ENCODE results near the gene THSD4. TPM values are rescaled to one million over a fixed set of nuclear protein-coding genes. Genes with fewer than 3 reads are reported as not detected.
A peak's percentile ranks its signal among the peaks of the same experiment; 100 is the strongest.

Gene THSD4
- total RNA-seq, 1 experiment from 2014 or later: 36.3 TPM

- peak; percentile 68 for TF ChIP-seq CTCF (IDR thresholded peaks at IDR 0.05; ENCODE audit: unreplicated experiment)
- H3K27me3 Mint-ChIP-seq (ENCODE audit: insufficient read depth, unreplicated experiment): no peaks in the 10 kb centered on the region
- DNase-seq (ENCODE audit: unreplicated experiment): peak; percentile 78
- H3K4me3 Mint-ChIP-seq (ENCODE audit: unreplicated experiment): no peak overlapping the region
- peak overlapping the region; percentile 75 for H3K27ac Mint-ChIP-seq (ENCODE audit: low read depth, unreplicated experiment)
- peaks cover 12% of the 10 kb centered on the region for H3K4me1 Mint-ChIP-seq (ENCODE audit: insufficient read depth, unreplicated experiment)
- intact Hi-C loops (cut with micrococcal nuclease): loop anchor here (1.0 to 5.0 kb wide), 5 partner anchors 76 to 679 kb away; no protein-coding TSS in a partner anchor
- no peaks in the 10 kb centered on the region for H3K36me3 Mint-ChIP-seq (ENCODE audit: insufficient read depth, unreplicated experiment)
- ChIA-PET POLR2A (interaction anchor here (0.9 to 1.9 kb wide), 2 partner anchors 55 to 77 kb away, joined by 4 read pairs; no protein-coding TSS in a partner anchor), CTCF (interaction anchor here (0.7 to 5.6 kb wide), 25 partner anchors 10 to 235 kb away, joined by 3 to 73 read pairs (median 4); no protein-coding TSS in a partner anchor)
- BruUV-seq (replicated peaks): no TSS peak
- H3K9me3 Mint-ChIP-seq (ENCODE audit: unreplicated experiment): no peaks in the 10 kb centered on the region
These were observed 536.5 kb downstream of the THSD4 start for GRCh38 chr15:71651750-71652186.

GRCh38 chr15:71654042-71654719 lies 538.9 kb downstream of the THSD4 start:
- DNase-seq (ENCODE audit: unreplicated experiment): no peak
- ChIA-PET CTCF (interaction anchor here (0.7 to 5.6 kb wide), 6 partner anchors 78 to 1725 kb away, joined by 3 to 73 read pairs (median 12); no protein-coding TSS in a partner anchor), POLR2A (interaction anchor here (0.9 to 1.4 kb wide), 2 partner anchors 13 to 206 kb away, joined by 4 to 7 read pairs; no protein-coding TSS in a partner anchor)
- BruUV-seq (replicated peaks): no TSS peak
- H3K9me3 Mint-ChIP-seq (ENCODE audit: unreplicated experiment): no peaks in the 10 kb centered on the region
- H3K36me3 Mint-ChIP-seq (ENCODE audit: insufficient read depth, unreplicated experiment): no peaks in the 10 kb centered on the region
- no peak overlapping the region for H3K27ac Mint-ChIP-seq (ENCODE audit: low read depth, unreplicated experiment)
- no peak for TF ChIP-seq CTCF (IDR thresholded peaks at IDR 0.05; ENCODE audit: unreplicated experiment)
- no peaks in the 10 kb centered on the region for H3K27me3 Mint-ChIP-seq (ENCODE audit: insufficient read depth, unreplicated experiment)
- intact Hi-C loops (cut with micrococcal nuclease): loop anchor here (5.0 kb wide), 2 partner anchors 148 to 682 kb away; no protein-coding TSS in a partner anchor
- H3K4me3 Mint-ChIP-seq (ENCODE audit: unreplicated experiment): no peak overlapping the region
- H3K4me1 Mint-ChIP-seq (ENCODE audit: insufficient read depth, unreplicated experiment): peaks cover 12% of the 10 kb centered on the region

- DNase-seq (ENCODE audit: unreplicated experiment): peak; percentile 37
- intact Hi-C loops (cut with micrococcal nuclease): loop anchor here (5.0 kb wide), 2 partner anchors 148 to 682 kb away; no protein-coding TSS in a partner anchor
- Mint-ChIP-seq H3K27ac (ENCODE audit: low read depth, unreplicated experiment) (no peak overlapping the region), H3K27me3 (ENCODE audit: insufficient read depth, unreplicated experiment) (no peaks in the 10 kb centered on the region), H3K9me3 (ENCODE audit: unreplicated experiment) (no peaks in the 10 kb centered on the region), H3K4me3 (ENCODE audit: unreplicated experiment) (no peak overlapping the region), H3K36me3 (ENCODE audit: insufficient read depth, unreplicated experiment) (no peaks in the 10 kb centered on the region), H3K4me1 (ENCODE audit: insufficient read depth, unreplicated experiment) (peaks cover 8% of the 10 kb centered on the region)
- CTCF ChIA-PET: interaction anchor here (4.3 to 5.0 kb wide), 2 partner anchors 79 to 82 kb away, joined by 17 to 73 read pairs; no protein-coding TSS in a partner anchor
- BruUV-seq (replicated peaks): no TSS peak
- TF ChIP-seq CTCF (IDR thresholded peaks at IDR 0.05; ENCODE audit: unreplicated experiment): no peak
- POLR2A ChIA-PET: interaction anchor here (0.7 kb wide), 1 partner anchor 13 kb away, joined by 3 read pairs; no protein-coding TSS in a partner anchor
These were observed 539.5 kb downstream of the THSD4 start for GRCh38 chr15:71654720-71655174.

GRCh38 chr15:71656425-71656824 lies 541.2 kb downstream of the THSD4 start:
- no peaks in the 10 kb centered on the region for H3K27me3 Mint-ChIP-seq (ENCODE audit: insufficient read depth, unreplicated experiment)

More at GRCh38 chr15:71656425-71656824, 541.2 kb downstream of the THSD4 start:
- Mint-ChIP-seq H3K4me1 (ENCODE audit: insufficient read depth, unreplicated experiment) (peaks cover 7% of the 10 kb centered on the region), H3K36me3 (ENCODE audit: insufficient read depth, unreplicated experiment) (no peaks in the 10 kb centered on the region), H3K27ac (ENCODE audit: low read depth, unreplicated experiment) (no peak overlapping the region), H3K9me3 (ENCODE audit: unreplicated experiment) (no peaks in the 10 kb centered on the region), H3K4me3 (ENCODE audit: unreplicated experiment) (no peak overlapping the region)
- intact Hi-C loops (cut with micrococcal nuclease): no loop called here
- no peak for DNase-seq (ENCODE audit: unreplicated experiment)
- POLR2A ChIA-PET: interaction anchor here (1.0 kb wide), 2 partner anchors 72 to 643 kb away, joined by 3 read pairs; no protein-coding TSS in a partner anchor
- CTCF ChIA-PET: interaction anchor here (0.7 to 1.9 kb wide), 5 partner anchors 73 to 539 kb away, joined by 3 to 5 read pairs (median 4); no protein-coding TSS in a partner anchor
- no peak for TF ChIP-seq CTCF (IDR thresholded peaks at IDR 0.05; ENCODE audit: unreplicated experiment)
- no TSS peak for BruUV-seq (replicated peaks)

Data from MCF 10A (cell line).